HepG2 (cell line): ENCODE measurements around the gene RNF213. TPM values are rescaled to one million over a fixed set of nuclear protein-coding genes. Genes with fewer than 3 reads are reported as not detected.

Source experiments
- GZF1 ChIP-seq: sonication (generic); formaldehyde crosslinking; IDR thresholded peaks from 2 replicates; pipeline ENCODE4 v1.5.1; 2020; ENCODE audit warnings: mild to moderate bottlenecking, missing genetic modification reagents
- HNF4A ChIP-seq: sonication (generic); formaldehyde crosslinking; IDR thresholded peaks from 2 replicates; pipeline ENCODE4 v1.4.0; 2020; ENCODE audit warnings: missing genetic modification reagents
- MAFG ChIP-seq: sonication (generic); formaldehyde crosslinking; IDR thresholded peaks from 2 replicates; pipeline ENCODE4 v1.5.1; 2020; ENCODE audit warnings: mild to moderate bottlenecking, missing genetic modification reagents
- NPAS2 ChIP-seq: sonication (generic); formaldehyde crosslinking; IDR thresholded peaks from 2 replicates; pipeline ENCODE4 v1.8.0; 2022; ENCODE audit warnings: mild to moderate bottlenecking, missing genetic modification reagents, borderline replicate concordance
- NR2F6 ChIP-seq, 2 experiments: IDR thresholded peaks; 2 replicates each; pipeline ENCODE4 v1.6.1; 2016; ENCODE audit warnings: antibody characterized with exemption in 1 of 2, mild to moderate bottlenecking in 1 of 2
- NR3C1 ChIP-seq: sonication (generic); formaldehyde crosslinking; IDR thresholded peaks from 2 replicates; pipeline ENCODE4 v1.4.0; 2020; ENCODE audit warnings: missing genetic modification reagents
- SNAPC2 ChIP-seq: sonication (generic); formaldehyde crosslinking; IDR thresholded peaks from 2 replicates; pipeline ENCODE4 v1.8.1; 2022; ENCODE audit warnings: mild to moderate bottlenecking, missing genetic modification reagents
- SRY ChIP-seq: sonication (generic); formaldehyde crosslinking; IDR thresholded peaks from 2 replicates; pipeline ENCODE4 v1.8.0; 2022; ENCODE audit warnings: mild to moderate bottlenecking, missing genetic modification reagents
- STAT5B ChIP-seq: sonication (generic); formaldehyde crosslinking; IDR thresholded peaks from 2 replicates; pipeline ENCODE4 v1.4.0; 2020; ENCODE audit warnings: missing genetic modification reagents
- WIZ ChIP-seq: sonication (generic); formaldehyde crosslinking; IDR thresholded peaks from 2 replicates; pipeline ENCODE4 v1.5.1; 2020; ENCODE audit warnings: mild to moderate bottlenecking, missing genetic modification reagents
- YEATS4 ChIP-seq: sonication (generic); formaldehyde crosslinking; IDR thresholded peaks from 2 replicates; pipeline ENCODE4 v1.4.0; 2020; ENCODE audit warnings: missing genetic modification reagents, borderline replicate concordance
- ZBTB4 ChIP-seq: sonication (generic); formaldehyde crosslinking; IDR thresholded peaks from 2 replicates; pipeline ENCODE4 v1.4.0; 2020; ENCODE audit warnings: missing genetic modification reagents, mild to moderate bottlenecking, borderline replicate concordance
- ZNF441 ChIP-seq: sonication (generic); formaldehyde crosslinking; IDR thresholded peaks from 2 replicates; pipeline ENCODE4 v1.7.0; 2021; ENCODE audit warnings: missing genetic modification reagents, borderline replicate concordance
- ZNF512B ChIP-seq: sonication (generic); formaldehyde crosslinking; IDR thresholded peaks from 2 replicates; pipeline ENCODE4 v1.5.1; 2020; ENCODE audit warnings: missing genetic modification reagents, mild to moderate bottlenecking, borderline replicate concordance
- ZNF549 ChIP-seq: sonication (generic); formaldehyde crosslinking; IDR thresholded peaks from 2 replicates; pipeline ENCODE4 v1.5.0; 2020; ENCODE audit warnings: missing genetic modification reagents
- ZNF580 ChIP-seq: IDR thresholded peaks from 2 replicates; pipeline ENCODE4 v1.6.1; 2016; ENCODE audit warnings: low read depth, borderline replicate concordance
- ZNF687 ChIP-seq: sonication (generic); formaldehyde crosslinking; IDR thresholded peaks from 2 replicates; pipeline ENCODE4 v1.5.1; 2020; ENCODE audit warnings: mild to moderate bottlenecking, missing genetic modification reagents, moderate library complexity
- ZNF740 ChIP-seq: sonication (generic); formaldehyde crosslinking; IDR thresholded peaks from 2 replicates; pipeline ENCODE4 v1.4.0; 2020; ENCODE audit warnings: missing genetic modification reagents
- polyA plus RNA-seq, 8 experiments: library from polyadenylated mRNA; depleted of rRNA in 3 of 8; stranded (reverse) in 7 of 8; unstranded in 1 of 8; fragments of >200 nt; fragmentation: Illumina TruSeq in 4 of 8; extraction: Trizol in 4 of 8; gene quantifications; 2 replicates each; pipeline versions ENCODE4 v1.2.1 to v1.2.3, GENCODE V29; 2011 to 2016; ENCODE audit warnings: low read depth in 4 of 8, missing spikeins in 1 of 8, mixed read lengths in 1 of 8; ENCODE audit not compliant: insufficient read depth in 1 of 8
- total RNA-seq, 5 experiments: library from RNA; depleted of rRNA; stranded (reverse); fragments of >200 nt; fragmentation: Illumina TruSeq; extraction: Trizol; gene quantifications; 2 replicates each; pipeline ENCODE4 v1.2.3, GENCODE V29; 2016; ENCODE audit warnings: low read depth in 1 of 5

Gene RNF213
- total and polyA plus RNA-seq, 2 of the 13 experiments (the other 11 are each of a cell fraction or from before 2014, with no cell fraction given), result 38.6 to 38.7 TPM

- TF ChIP-seq ZBTB4 (CRISPR knock-in tag) (peak; percentile 61; the same call in 1 of the 2 replicates), ZNF740 (0 out of 2 replicates have a peak, but pooled peaks have one; percentile 29), MAFG (CRISPR knock-in tag) (no peak), ZNF687 (peak; percentile 68), HNF4A (0 out of 2 replicates have a peak, but pooled peaks have one; percentile 8), NR3C1 (CRISPR knock-in tag) (no peak), NR2F6 (IDR thresholded peaks at IDR 0.05) (no peak), NR2F6 (CRISPR knock-in tag; IDR thresholded peaks at IDR 0.05) (peak; percentile 59; the same call in 1 of the 2 replicates), YEATS4 (no peak), WIZ (CRISPR knock-in tag) (no peak), SNAPC2 (CRISPR knock-in tag) (no peak), ZNF441 (CRISPR knock-in tag) (no peak), STAT5B (CRISPR knock-in tag) (no peak; the same call in 1 of the 2 replicates), ZNF512B (no peak), NPAS2 (0 out of 2 replicates have a peak, but pooled peaks have one; percentile 61), SRY (CRISPR knock-in tag) (no peak), ZNF580 (CRISPR knock-in tag) (peak; percentile 78; the same call in 1 of the 2 replicates), GZF1 (CRISPR knock-in tag) (no peak), ZNF549 (CRISPR knock-in tag) (no peak)
These were observed 166.1 kb downstream of the RNF213 start (continued) for GRCh38 chr17:80426671-80427326.
